BJ (cell line): ENCODE data around the gene TRPC1. TPM values are rescaled to one million over a fixed set of nuclear protein-coding genes. Genes with fewer than 3 reads are reported as not detected.

Experiments used
- CTCF ChIA-PET: fragments of 350-600 bp; formaldehyde crosslinking; extraction: SDS; loops from one replicate; lab custom pipeline; 2021; ENCODE audit warnings: antibody characterized with exemption, inconsistent platforms; lab: Yijun Ruan, JAX
- POLR2A ChIA-PET: fragments of 300-600 bp; sonication (Branson Sonifier 250); formaldehyde crosslinking; extraction: SDS; loops from one replicate; lab custom pipeline; 2021; ENCODE audit warnings: antibody characterized with exemption; lab: Charles Lee
- DNase-seq: peaks from one replicate; pipeline ENCODE4 v3.0.0-alpha.2; 2011; ENCODE audit warnings: low read depth
- H3K27me3 ChIP-seq: 2 replicates; pipeline ENCODE4 v1.6.0; 2011; ENCODE audit warnings: low read length; ENCODE audit not compliant: control insufficient read depth, insufficient read depth
- H3K36me3 ChIP-seq: 2 replicates; pipeline ENCODE4 v1.5.1; 2011; ENCODE audit warnings: low read length; ENCODE audit not compliant: control insufficient read depth, insufficient read depth
- H3K4me3 ChIP-seq: 2 replicates; pipeline ENCODE4 v1.5.1; 2011; ENCODE audit warnings: low read depth, mild to moderate bottlenecking, control low read depth, low read length
- polyA plus RNA-seq: library from polyadenylated mRNA; depleted of rRNA; stranded (reverse); fragments of >200 nt; gene quantifications from 2 replicates; pipeline ENCODE4 v1.2.3, GENCODE V29; 2011
- TF ChIP-seq, protein P1 (sequence below): IDR thresholded peaks from 2 replicates; pipeline ENCODE4 v1.5.1; 2011; ENCODE audit warnings: low read depth, mild to moderate bottlenecking, control low read depth, inconsistent platforms, low read length, moderate library complexity; ENCODE audit not compliant: insufficient read depth

The TRPC1 gene
- polyA plus RNA-seq, 1 experiment: 3.7 TPM

DNA sequence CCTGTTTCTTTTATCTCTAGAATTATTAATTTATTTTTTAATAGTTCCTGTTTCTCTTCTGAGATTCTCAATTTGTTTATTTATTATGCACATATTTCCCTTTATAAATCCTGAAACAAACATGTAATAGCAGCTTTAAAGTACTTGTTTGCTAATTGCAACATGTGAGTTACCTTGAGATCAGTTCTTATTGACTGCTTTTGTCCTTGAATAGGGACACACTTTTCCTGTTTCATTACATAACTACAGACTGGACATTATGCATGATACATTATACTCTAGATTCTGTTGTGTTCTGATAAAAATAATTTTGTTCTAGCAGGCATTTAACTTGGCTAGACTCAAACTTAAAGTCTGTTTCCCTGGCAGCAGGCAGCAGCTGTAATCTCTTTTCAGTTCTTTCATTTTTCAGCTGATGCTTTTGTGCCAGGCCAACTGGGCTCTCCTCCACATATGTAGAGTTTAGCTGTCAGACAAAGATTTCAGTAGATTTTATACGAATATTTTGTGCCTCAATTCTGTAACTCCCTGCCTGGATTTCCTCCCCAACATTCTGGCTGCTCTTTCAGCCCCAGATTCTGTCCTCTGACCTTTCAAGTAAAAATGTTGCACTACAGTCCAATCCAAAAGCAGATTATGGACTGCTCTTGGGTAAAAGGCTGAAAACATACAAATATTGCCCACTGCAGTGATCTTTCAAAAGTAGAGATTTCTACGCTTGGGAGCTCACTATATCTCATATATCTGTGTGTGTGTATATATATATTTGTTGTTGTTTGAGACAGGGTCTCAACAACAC, 123.1 kb downstream of the TRPC1 start:
- ChIA-PET POLR2A (no interaction called here), CTCF (interaction anchor here (0.7 to 1.8 kb wide), 4 partner anchors 11 to 445 kb away, joined by 3 to 8 read pairs (median 4); no protein-coding TSS in a partner anchor)
- Histone ChIP-seq H3K27me3 (peaks cover 1% of the 10 kb centered on the region), H3K36me3 (no peaks in the 10 kb centered on the region), H3K4me3 (no peak overlapping the region)
- no peak for DNase-seq
- TF ChIP-seq, protein P1, sequence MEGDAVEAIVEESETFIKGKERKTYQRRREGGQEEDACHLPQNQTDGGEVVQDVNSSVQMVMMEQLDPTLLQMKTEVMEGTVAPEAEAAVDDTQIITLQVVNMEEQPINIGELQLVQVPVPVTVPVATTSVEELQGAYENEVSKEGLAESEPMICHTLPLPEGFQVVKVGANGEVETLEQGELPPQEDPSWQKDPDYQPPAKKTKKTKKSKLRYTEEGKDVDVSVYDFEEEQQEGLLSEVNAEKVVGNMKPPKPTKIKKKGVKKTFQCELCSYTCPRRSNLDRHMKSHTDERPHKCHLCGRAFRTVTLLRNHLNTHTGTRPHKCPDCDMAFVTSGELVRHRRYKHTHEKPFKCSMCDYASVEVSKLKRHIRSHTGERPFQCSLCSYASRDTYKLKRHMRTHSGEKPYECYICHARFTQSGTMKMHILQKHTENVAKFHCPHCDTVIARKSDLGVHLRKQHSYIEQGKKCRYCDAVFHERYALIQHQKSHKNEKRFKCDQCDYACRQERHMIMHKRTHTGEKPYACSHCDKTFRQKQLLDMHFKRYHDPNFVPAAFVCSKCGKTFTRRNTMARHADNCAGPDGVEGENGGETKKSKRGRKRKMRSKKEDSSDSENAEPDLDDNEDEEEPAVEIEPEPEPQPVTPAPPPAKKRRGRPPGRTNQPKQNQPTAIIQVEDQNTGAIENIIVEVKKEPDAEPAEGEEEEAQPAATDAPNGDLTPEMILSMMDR: no peak

DNA sequence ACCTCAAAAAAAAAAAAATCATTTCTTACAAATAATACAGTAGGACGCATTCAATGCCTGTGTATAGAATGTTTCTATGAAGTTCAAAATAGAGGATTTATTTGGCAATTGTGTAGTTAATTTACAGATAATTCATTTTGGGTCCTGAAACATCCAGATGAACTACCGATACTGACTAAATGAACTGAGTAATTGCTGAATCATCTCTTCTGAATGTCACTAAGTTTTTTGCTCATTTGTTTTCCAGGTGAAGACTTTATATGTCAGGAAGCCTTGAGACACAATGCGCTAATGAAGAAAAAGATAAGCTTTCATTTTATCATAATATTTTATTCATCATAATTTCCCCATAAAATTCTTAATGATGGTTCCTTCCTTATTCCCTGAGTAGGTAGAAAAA, 125.3 kb downstream of the TRPC1 start:
- ChIA-PET POLR2A (no interaction called here), CTCF (interaction anchor here (1.5 kb wide), 1 partner anchor 20 kb away, joined by 4 read pairs; no protein-coding TSS in a partner anchor)
- Histone ChIP-seq H3K27me3 (peaks cover 1% of the 10 kb centered on the region), H3K36me3 (no peaks in the 10 kb centered on the region), H3K4me3 (no peak overlapping the region)
- TF ChIP-seq, protein P1: no peak
- no peak for DNase-seq

DNA sequence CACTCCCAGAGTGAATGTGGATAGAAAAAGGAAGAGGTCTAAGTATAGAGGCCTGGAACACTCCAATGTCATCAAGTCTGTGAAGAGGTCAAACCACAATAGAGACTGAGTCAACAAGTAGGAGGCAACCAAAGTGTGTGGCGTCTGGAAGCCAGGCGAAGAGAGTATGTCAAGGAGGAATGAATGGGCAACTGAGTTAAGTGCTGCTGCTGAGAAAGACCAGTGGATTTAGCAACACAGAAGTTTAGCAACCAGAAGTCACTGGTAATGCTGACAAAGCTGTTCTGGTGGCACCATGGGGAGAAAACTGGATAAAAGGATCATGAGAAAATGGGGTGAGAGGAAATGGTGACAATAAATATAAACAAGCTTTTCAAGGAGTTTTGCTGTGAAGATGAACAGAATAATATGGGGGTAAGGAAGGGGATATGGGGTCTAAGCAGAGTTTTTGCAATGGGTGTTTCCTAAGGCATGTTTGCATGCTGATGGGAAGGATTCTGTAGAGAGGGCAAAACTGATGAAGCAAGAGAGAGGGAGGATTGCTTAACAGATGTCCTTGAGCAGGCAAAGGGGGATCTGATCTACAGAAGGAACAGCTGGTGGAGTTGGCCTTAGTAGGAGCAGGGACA, 126.7 kb downstream of the TRPC1 start:
- Histone ChIP-seq H3K4me3 (no peak overlapping the region), H3K36me3 (no peaks in the 10 kb centered on the region), H3K27me3 (peaks cover 4% of the 10 kb centered on the region)
- ChIA-PET POLR2A (no interaction called here), CTCF (no interaction called here)
- peak; percentile 18 for DNase-seq
- TF ChIP-seq, protein P1: no peak

DNA sequence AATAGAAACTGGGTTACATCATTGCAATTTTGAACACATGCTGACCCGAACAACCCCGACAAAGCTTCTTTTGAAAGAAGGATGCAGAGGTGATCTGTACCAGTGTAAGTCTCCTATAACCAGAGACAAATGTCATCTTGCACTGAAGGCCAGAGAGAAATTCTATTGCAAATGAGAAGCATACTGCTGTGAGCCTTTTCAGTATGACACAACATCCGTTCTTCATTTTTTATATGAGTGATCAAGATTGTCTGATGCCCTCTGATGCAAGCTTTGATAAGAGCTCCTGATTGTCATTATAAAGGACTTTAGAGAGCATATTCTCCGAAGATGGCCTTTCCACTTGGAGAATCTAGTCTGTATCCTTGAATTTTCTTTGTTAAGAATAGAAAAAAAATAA, 128.2 kb downstream of the TRPC1 start:
- no peak for DNase-seq
- Histone ChIP-seq H3K27me3 (peaks cover 6% of the 10 kb centered on the region), H3K36me3 (no peaks in the 10 kb centered on the region), H3K4me3 (no peak overlapping the region)
- ChIA-PET POLR2A (no interaction called here), CTCF (interaction anchor here (1.0 kb wide), 1 partner anchor 23 kb away, joined by 3 read pairs; no protein-coding TSS in a partner anchor)
- TF ChIP-seq, protein P1: no peak
